Measurements from ENCODE around the gene CIDEB.

- TF ChIP-seq RARB (CRISPR knock-in tag; IDR thresholded peaks at IDR 0.05), result no peak
- no peak for TF ChIP-seq ZFP30 (CRISPR knock-in tag; IDR thresholded peaks at IDR 0.05)
- TF ChIP-seq CSRNP3 (CRISPR knock-in tag; IDR thresholded peaks at IDR 0.05), result no peak
- no peak for TF ChIP-seq ARNTL (CRISPR knock-in tag; IDR thresholded peaks at IDR 0.05; ENCODE audit: borderline replicate concordance, low read depth)
- TF ChIP-seq BACH2 (CRISPR knock-in tag; IDR thresholded peaks at IDR 0.05; ENCODE audit: borderline replicate concordance), result no peak
- TF ChIP-seq PATZ1 (CRISPR knock-in tag; IDR thresholded peaks at IDR 0.05; ENCODE audit: borderline replicate concordance), result no peak
- no peak for TF ChIP-seq CREB5 (CRISPR knock-in tag; IDR thresholded peaks at IDR 0.05; ENCODE audit: low read depth)
- no peak for TF ChIP-seq ZNF565 (CRISPR knock-in tag; conservative IDR thresholded peaks at IDR 0.05; ENCODE audit: low read depth)
- no peak for TF ChIP-seq ZC3H10 (CRISPR knock-in tag; IDR thresholded peaks at IDR 0.05)
- TF ChIP-seq PPARA (CRISPR knock-in tag; IDR thresholded peaks at IDR 0.05; ENCODE audit: borderline replicate concordance), result no peak
Measured at GRCh38 chr14:24327303-24327702, 19.5 kb upstream of the CIDEB start.
